Kidney epithelial cell (primary cell): ENCODE measurements around the gene TOR4A. TPM values are rescaled to one million over a fixed set of nuclear protein-coding genes. Genes with fewer than 3 reads are reported as not detected.

ENCODE experiments used
- DNase-seq: peaks from one replicate; pipeline ENCODE4 v3.0.0-alpha.2; 2010; ENCODE audit warnings: low read depth
- H3K27me3 ChIP-seq: 2 replicates; pipeline ENCODE4 v1.6.0; 2011; ENCODE audit warnings: low read length; ENCODE audit not compliant: control insufficient read depth, insufficient read depth
- H3K36me3 ChIP-seq: 2 replicates; pipeline ENCODE4 v1.5.1; 2011; ENCODE audit warnings: low read length; ENCODE audit not compliant: control insufficient read depth, insufficient read depth
- H3K4me3 ChIP-seq: 2 replicates; pipeline ENCODE4 v1.5.1; 2011; ENCODE audit warnings: low read depth, mild to moderate bottlenecking, control low read depth, low read length
- CTCF ChIP-seq: IDR thresholded peaks from 2 replicates; pipeline ENCODE4 v1.5.1; 2011; ENCODE audit warnings: mild to moderate bottlenecking, moderate library complexity, low read length, control low read depth, inconsistent platforms; ENCODE audit not compliant: insufficient read depth, poor library complexity, severe bottlenecking
- total RNA-seq: library from RNA; depleted of rRNA; stranded (reverse); fragments of >200 nt; gene quantifications from 2 replicates; pipeline ENCODE4 v1.2.3, GENCODE V29; 2015

The TOR4A gene
- total RNA-seq, 1 donor from 2014 or later, result 33.5 TPM

- H3K4me3 ChIP-seq, result no peak overlapping the region
- no peak for DNase-seq
- no peak for TF ChIP-seq CTCF
- no peaks in the 10 kb centered on the region for H3K36me3 ChIP-seq
- peaks cover 25% of the 10 kb centered on the region for H3K27me3 ChIP-seq
These were observed 32.9 kb downstream of the TOR4A start for GRCh38 chr9:137310189-137311052.

GRCh38 chr9:137311171-137311985 lies 33.9 kb downstream of the TOR4A start:
- DNase-seq, result no peak
- Histone ChIP-seq H3K36me3 (no peaks in the 10 kb centered on the region), H3K4me3 (no peak overlapping the region), H3K27me3 (peaks cover 26% of the 10 kb centered on the region)
- TF ChIP-seq CTCF, result no peak

GRCh38 chr9:137311986-137312851 lies 34.7 kb downstream of the TOR4A start:
- peaks cover 27% of the 10 kb centered on the region for H3K27me3 ChIP-seq
- no peak for DNase-seq
- TF ChIP-seq CTCF, result no peak
- H3K4me3 ChIP-seq, result no peak overlapping the region
- no peaks in the 10 kb centered on the region for H3K36me3 ChIP-seq

- Histone ChIP-seq H3K36me3 (no peaks in the 10 kb centered on the region), H3K4me3 (no peak overlapping the region), H3K27me3 (peaks cover 22% of the 10 kb centered on the region)
- TF ChIP-seq CTCF, result no peak
- no peak for DNase-seq
These were observed 35.4 kb downstream of the TOR4A start for GRCh38 chr9:137312852-137313325.

GRCh38 chr9:137313326-137313936 lies 35.9 kb downstream of the TOR4A start:
- H3K4me3 ChIP-seq, result no peak overlapping the region
- DNase-seq, result no peak
- no peak for TF ChIP-seq CTCF

More at GRCh38 chr9:137313326-137313936, 35.9 kb downstream of the TOR4A start:
- peaks cover 17% of the 10 kb centered on the region for H3K27me3 ChIP-seq
- no peaks in the 10 kb centered on the region for H3K36me3 ChIP-seq
